Naive thymus-derived CD4-positive, alpha-beta T cell (primary cell): Measurements from ENCODE around the gene GATAD2B. TPM values are rescaled to one million over a fixed set of nuclear protein-coding genes. Genes with fewer than 3 reads are reported as not detected.

Experiments used
- ATAC-seq: fragments of 150-1000 bp; cut with Tn5 transposase; 2 replicates; pipeline ENCODE4 v1.10.0; 2021; ENCODE audit warnings: mild to moderate bottlenecking, moderate library complexity
- CTCF ChIA-PET: fragments of 350-600 bp; sonication (Branson Sonifier 250); formaldehyde crosslinking; loops from one replicate; lab custom pipeline; 2021; ENCODE audit warnings: antibody characterized with exemption; lab: Charles Lee
- POLR2A ChIA-PET: fragments of 350-600 bp; sonication (Branson Sonifier 250); formaldehyde crosslinking; loops from one replicate; lab custom pipeline; 2021; ENCODE audit warnings: antibody characterized with exemption, inconsistent platforms; lab: Charles Lee
- DNase-seq, 9 donors: peaks; one replicate each; pipeline versions ENCODE4 v3.0.0 to v3.0.0-alpha.2; 2020 to 2022; ENCODE audit warnings: mixed read lengths in 1 of 9
- H3K27ac ChIP-seq: one replicate; pipeline ENCODE4 v1.7.0; 2013; ENCODE audit warnings: mild to moderate bottlenecking, low read depth, low read length, moderate library complexity
- H3K27me3 ChIP-seq, 2 donors: one replicate each; pipeline ENCODE4 v1.7.0; 2013; ENCODE audit warnings: low read length in 2 of 2, mild to moderate bottlenecking in 2 of 2, moderate library complexity in 2 of 2; ENCODE audit not compliant: control insufficient read depth in 2 of 2, insufficient read depth in 2 of 2
- H3K36me3 ChIP-seq, 3 experiments: 1 replicate in 2 of 3; 2 replicates in 1 of 3; pipeline ENCODE4 v1.7.0; 2013; ENCODE audit warnings: low read length in 3 of 3, mild to moderate bottlenecking in 3 of 3, moderate library complexity in 1 of 3; ENCODE audit not compliant: insufficient read depth in 3 of 3, control insufficient read depth in 2 of 3
- H3K4me1 ChIP-seq, 2 donors: one replicate each; pipeline ENCODE4 v1.7.0; 2013; ENCODE audit warnings: low read length in 2 of 2, mild to moderate bottlenecking in 2 of 2, moderate library complexity in 1 of 2; ENCODE audit not compliant: control insufficient read depth in 2 of 2, insufficient read depth in 2 of 2
- H3K4me3 ChIP-seq: 2 replicates; pipeline ENCODE4 v1.7.0; 2013; ENCODE audit warnings: mild to moderate bottlenecking, low read length
- H3K9me3 ChIP-seq, 3 experiments: 1 replicate in 2 of 3; 2 replicates in 1 of 3; pipeline ENCODE4 v1.7.0; 2013; ENCODE audit warnings: low read length in 3 of 3; ENCODE audit not compliant: control insufficient read depth in 2 of 3
- H3K27ac Mint-ChIP-seq, 9 donors: one replicate each; pipeline ENCODE4 v1.8.0; 2020 to 2022; ENCODE audit warnings: mixed read lengths in 9 of 9, mild to moderate bottlenecking in 8 of 9, moderate library complexity in 5 of 9, inconsistent platforms in 2 of 9
- H3K27me3 Mint-ChIP-seq, 5 donors: one replicate each; pipeline ENCODE4 v1.8.0; 2021 to 2022; ENCODE audit warnings: mixed read lengths in 5 of 5, mild to moderate bottlenecking in 1 of 5
- H3K36me3 Mint-ChIP-seq, 5 donors: one replicate each; pipeline ENCODE4 v1.8.0; 2020 to 2022; ENCODE audit warnings: mixed read lengths in 5 of 5, mild to moderate bottlenecking in 3 of 5, inconsistent platforms in 1 of 5
- H3K4me1 Mint-ChIP-seq, 7 donors: one replicate each; pipeline ENCODE4 v1.8.0; 2020 to 2022; ENCODE audit warnings: mixed read lengths in 7 of 7, mild to moderate bottlenecking in 3 of 7, inconsistent platforms in 1 of 7
- H3K4me3 Mint-ChIP-seq, 10 donors: one replicate each; pipeline ENCODE4 v1.8.0; 2020 to 2022; ENCODE audit warnings: mild to moderate bottlenecking in 10 of 10, mixed read lengths in 10 of 10, moderate library complexity in 6 of 10, inconsistent platforms in 2 of 10
- H3K9me3 Mint-ChIP-seq, 11 donors: one replicate each; pipeline ENCODE4 v1.8.0; 2020 to 2022; ENCODE audit warnings: mixed read lengths in 11 of 11, mild to moderate bottlenecking in 4 of 11, inconsistent platforms in 1 of 11, moderate library complexity in 1 of 11
- intact Hi-C, 2 donors: fragments of 100-400 bp; cut with micrococcal nuclease; formaldehyde crosslinking; loops; one replicate each; pipeline ENCODE4 v1.15.1; 2023
- polyA plus RNA-seq, 2 donors: library from polyadenylated mRNA; unstranded; fragments of 300-500 nt; fragmentation: Illumina TruSeq; gene quantifications; one replicate each; pipeline ENCODE4 v1.2.3, GENCODE V29; 2021
- total RNA-seq, 6 experiments: library from RNA in 5 of 6; stranded (reverse) in 5 of 6; gene quantifications; 1 replicate in 5 of 6; 2 replicates in 1 of 6; pipeline ENCODE4 v1.2.3 and lab custom pipeline; 2021 to 2026

The GATAD2B gene
- total and polyA plus RNA-seq, 7 experiments from 2014 or later = 4.8 to 102 (median 73.7) TPM

DNA sequence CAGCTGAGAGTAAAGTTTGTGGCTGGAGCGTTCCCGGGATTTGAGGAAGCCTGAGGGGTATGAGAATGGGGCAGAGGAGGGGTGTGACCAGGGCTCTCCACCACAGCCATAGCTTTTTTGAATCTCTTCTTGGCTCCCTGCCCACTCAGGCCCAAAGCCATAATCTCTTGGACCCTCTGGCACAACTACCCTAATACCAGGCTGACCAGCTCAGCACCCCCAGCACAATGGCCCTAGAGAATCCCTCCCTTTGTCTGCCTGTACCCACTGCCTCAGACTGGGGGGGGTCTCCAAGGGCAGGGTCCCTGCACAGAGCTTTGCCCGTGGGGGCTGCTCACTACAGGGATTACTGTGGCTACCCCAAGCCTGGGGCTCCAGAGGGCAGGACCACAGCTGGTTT, 16.2 kb upstream of the GATAD2B start:
- CTCF ChIA-PET = interaction anchor here (0.9 kb wide), 1 partner anchor 28 kb away, joined by 3 read pairs; the partner anchor contains the start of gene CREB3L4
- no peaks in the 10 kb centered on the region for H3K27me3 Mint-ChIP-seq
- intact Hi-C loops = no loop called here
- DNase-seq = no peak
- Histone ChIP-seq H3K27ac (no peak overlapping the region), H3K4me3 (no peak overlapping the region), H3K36me3 (peaks cover 24 to 91% (median 37%) of the 10 kb centered on the region in 3 experiments), H3K4me1 (peaks cover 15% of the 10 kb centered on the region in 2 donors), H3K27me3 (no peaks in the 10 kb centered on the region), H3K9me3 (no peaks in the 10 kb centered on the region)
- POLR2A ChIA-PET = interaction anchor here (1.1 kb wide), 1 partner anchor 14 kb away, joined by 3 read pairs; no protein-coding TSS in a partner anchor
- peaks cover 0 to 2% (median 0%) of the 10 kb centered on the region in 11 donors for H3K9me3 Mint-ChIP-seq
- no peak for ATAC-seq
- H3K4me1 Mint-ChIP-seq = peaks cover 11 to 39% (median 31%) of the 10 kb centered on the region in 7 donors
- H3K27ac Mint-ChIP-seq = peak overlapping the region in 5 of 9 donors; percentile 10 to 79 (median 50)
- peak overlapping the region in 1 of 10 donors; percentile 12 for H3K4me3 Mint-ChIP-seq
- H3K36me3 Mint-ChIP-seq = peaks cover 9 to 57% (median 27%) of the 10 kb centered on the region in 5 donors

DNA sequence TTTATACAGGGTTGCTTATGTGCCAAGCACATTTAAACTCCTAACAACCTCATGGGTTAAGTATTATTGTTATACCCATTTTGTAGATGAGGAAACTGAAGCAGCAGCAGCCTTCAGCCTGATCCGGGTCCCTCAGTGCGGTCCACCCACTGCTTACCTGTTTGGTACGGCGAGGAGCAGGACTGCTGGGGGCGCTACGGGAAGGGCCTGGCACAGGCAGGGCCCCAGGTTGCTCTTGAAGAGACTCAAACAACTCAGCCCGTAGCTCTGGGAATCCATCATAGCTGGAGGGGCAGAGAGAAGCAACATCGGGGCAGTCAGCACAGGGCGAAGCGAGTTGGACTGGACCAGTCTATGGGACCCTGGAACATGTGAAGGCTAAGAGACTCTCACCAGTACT, 14.6 kb upstream of the GATAD2B start:
- Mint-ChIP-seq H3K4me1 (peaks cover 7 to 27% (median 15%) of the 10 kb centered on the region in 7 donors), H3K4me3 (no peak overlapping the region), H3K9me3 (no peaks in the 10 kb centered on the region), H3K36me3 (peaks cover 9 to 52% (median 27%) of the 10 kb centered on the region in 5 donors), H3K27me3 (no peaks in the 10 kb centered on the region), H3K27ac (peak overlapping the region in 2 of 9 donors; percentile 36 to 70)
- DNase-seq (no peak), ATAC-seq (no peak)
- Histone ChIP-seq H3K27me3 (no peaks in the 10 kb centered on the region), H3K4me3 (no peak overlapping the region), H3K36me3 (peaks cover 16 to 95% (median 41%) of the 10 kb centered on the region in 3 experiments), H3K9me3 (no peaks in the 10 kb centered on the region), H3K4me1 (peaks cover under 1 to 1% of the 10 kb centered on the region in 2 donors), H3K27ac (no peak overlapping the region)
- ChIA-PET POLR2A (interaction anchor here (1.0 to 1.9 kb wide), 2 partner anchors 9 to 26 kb away, joined by 3 to 8 read pairs; partner anchors contain the start of genes DENND4B and SLC39A1), CTCF (interaction anchor here (1.1 to 1.2 kb wide), 2 partner anchors 9 to 40 kb away, joined by 3 read pairs; partner anchors contain the start of genes DENND4B and JTB)
- intact Hi-C loops = no loop called here

DNA sequence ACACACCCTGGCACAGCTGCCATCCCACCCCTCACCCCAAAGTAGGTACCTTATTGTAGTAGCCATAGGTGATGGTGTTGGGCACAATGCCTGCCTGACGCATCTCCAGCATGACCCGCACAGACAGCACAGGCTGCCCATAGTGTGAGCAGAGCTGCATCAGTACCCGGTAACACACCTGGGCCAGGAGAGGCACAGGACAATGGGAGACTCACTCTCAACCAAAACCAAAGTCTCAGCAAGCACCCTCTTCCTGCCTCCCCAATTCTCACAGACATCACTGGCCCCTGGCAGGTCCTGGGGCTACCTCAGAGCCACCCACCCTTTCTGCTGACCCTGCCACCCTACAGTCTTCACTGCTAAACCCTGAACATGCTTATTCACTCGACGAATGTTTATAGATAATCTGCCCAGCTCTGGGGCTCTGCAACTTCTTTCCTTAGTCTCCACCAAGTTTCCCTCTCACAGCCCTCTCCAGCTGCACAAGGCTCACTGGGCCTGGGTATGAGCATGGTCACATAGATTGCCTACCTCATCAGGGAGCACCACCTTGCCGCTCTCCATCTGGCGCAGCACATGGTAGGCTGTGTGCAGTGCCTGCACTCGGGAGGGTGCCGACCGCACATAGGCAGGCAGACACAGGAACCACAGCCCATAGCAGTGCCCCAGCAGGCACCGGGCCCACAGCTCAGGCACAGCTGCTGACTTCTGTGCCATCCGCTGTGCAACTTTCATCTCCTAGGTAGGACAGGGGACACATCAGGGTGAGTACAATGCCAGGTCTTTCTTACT, 13.4 kb upstream of the GATAD2B start:
- Histone ChIP-seq H3K27ac (no peak overlapping the region), H3K27me3 (no peaks in the 10 kb centered on the region), H3K9me3 (no peaks in the 10 kb centered on the region), H3K4me1 (no peaks in the 10 kb centered on the region), H3K4me3 (no peak overlapping the region), H3K36me3 (peaks cover 16 to 90% (median 39%) of the 10 kb centered on the region in 3 experiments)
- intact Hi-C loops = no loop called here
- H3K27ac Mint-ChIP-seq = peak overlapping the region in 3 of 9 donors; percentile 12 to 75 (median 65)
- H3K27me3 Mint-ChIP-seq = no peaks in the 10 kb centered on the region
- CTCF ChIA-PET = interaction anchor here (1.2 kb wide), 1 partner anchor 10 kb away, joined by 3 read pairs; the partner anchor contains the start of gene DENND4B
- ATAC-seq = no peak
- DNase-seq = no peak
- peaks cover 9 to 46% (median 25%) of the 10 kb centered on the region in 5 donors for H3K36me3 Mint-ChIP-seq
- no peaks in the 10 kb centered on the region for H3K9me3 Mint-ChIP-seq
- H3K4me1 Mint-ChIP-seq = peaks cover 5 to 21% (median 10%) of the 10 kb centered on the region in 7 donors
- H3K4me3 Mint-ChIP-seq = no peak overlapping the region
- POLR2A ChIA-PET = interaction anchor here (1.9 to 3.0 kb wide), 2 partner anchors 8 to 10 kb away, joined by 8 to 10 read pairs; partner anchors contain the start of gene DENND4B

DNA sequence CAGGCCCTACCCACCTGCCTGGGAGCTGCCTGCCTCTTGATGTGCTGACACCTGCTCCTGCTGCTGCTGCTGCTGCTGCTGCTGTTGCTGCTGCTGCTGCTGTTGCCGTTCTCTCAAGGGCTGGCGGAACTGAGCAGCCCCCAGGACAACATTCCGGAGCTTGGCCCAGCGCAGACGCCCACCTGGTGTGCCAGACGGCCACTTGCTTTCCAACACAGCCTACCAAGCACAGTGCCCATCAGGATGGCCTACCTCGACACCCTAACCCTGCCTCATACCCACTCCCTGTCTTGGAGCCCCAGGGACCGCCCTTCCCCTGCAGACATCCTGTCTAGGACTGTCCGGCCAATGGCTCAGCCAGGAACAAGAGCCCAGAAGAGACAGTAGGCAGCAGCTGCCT, 12.0 kb upstream of the GATAD2B start:
- ChIA-PET POLR2A (interaction anchor here (1.8 to 3.6 kb wide), 3 partner anchors 10 to 33 kb away, joined by 5 to 16 read pairs (median 10); partner anchors contain the start of genes CREB3L4 and GATAD2B), CTCF (interaction anchor here (0.7 kb wide), 1 partner anchor 32 kb away, joined by 3 read pairs; no protein-coding TSS in a partner anchor)
- Mint-ChIP-seq H3K4me3 (no peak overlapping the region), H3K27ac (peak overlapping the region in 4 of 9 donors; percentile 34 to 76 (median 40)), H3K4me1 (peaks cover 0 to 14% (median 3%) of the 10 kb centered on the region in 7 donors), H3K9me3 (no peaks in the 10 kb centered on the region), H3K27me3 (no peaks in the 10 kb centered on the region), H3K36me3 (peaks cover 0 to 38% (median 18%) of the 10 kb centered on the region in 5 donors)
- peaks cover 16 to 90% (median 39%) of the 10 kb centered on the region in 3 experiments for H3K36me3 ChIP-seq
- no peak overlapping the region for H3K27ac ChIP-seq
- DNase-seq (no peak), ATAC-seq (no peak)
- intact Hi-C loops = no loop called here
- H3K9me3 ChIP-seq = no peaks in the 10 kb centered on the region
- no peak overlapping the region for H3K4me3 ChIP-seq
- no peaks in the 10 kb centered on the region for H3K27me3 ChIP-seq
- no peaks in the 10 kb centered on the region for H3K4me1 ChIP-seq

DNA sequence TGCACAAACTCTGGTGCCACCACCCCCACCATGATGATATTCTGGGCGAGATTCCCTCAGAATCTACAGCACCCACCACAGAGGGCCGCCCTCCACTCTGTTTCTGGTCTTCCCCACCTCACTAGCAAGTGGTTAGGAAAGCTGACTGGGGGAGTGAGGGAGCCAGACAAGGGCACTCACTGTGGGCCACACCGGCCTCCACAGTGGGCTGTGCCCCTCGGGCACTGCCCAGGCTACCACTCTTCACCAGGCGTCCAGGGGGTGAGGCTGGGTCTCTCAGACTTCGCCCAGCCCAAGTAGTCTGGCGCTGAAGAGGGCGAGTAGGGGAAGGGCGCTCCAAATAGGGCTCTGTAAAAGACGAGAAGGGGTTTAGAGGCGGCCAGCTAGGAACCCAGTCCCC, 11.2 kb upstream of the GATAD2B start:
- H3K27me3 Mint-ChIP-seq = no peaks in the 10 kb centered on the region
- no peak for DNase-seq
- POLR2A ChIA-PET = interaction anchor here (1.8 to 3.6 kb wide), 3 partner anchors 11 to 34 kb away, joined by 5 to 16 read pairs (median 10); partner anchors contain the start of genes CREB3L4 and GATAD2B
- no peaks in the 10 kb centered on the region for H3K9me3 ChIP-seq
- CTCF ChIA-PET = interaction anchor here (0.7 kb wide), 1 partner anchor 12 kb away, joined by 3 read pairs; the partner anchor contains the start of gene DENND4B
- H3K4me1 Mint-ChIP-seq = peaks cover 0 to 11% (median 3%) of the 10 kb centered on the region in 7 donors
- no peaks in the 10 kb centered on the region for H3K4me1 ChIP-seq
- ATAC-seq = no peak
- intact Hi-C loops = no loop called here
- H3K9me3 Mint-ChIP-seq = no peaks in the 10 kb centered on the region
- H3K27me3 ChIP-seq = no peaks in the 10 kb centered on the region
- peaks cover 0 to 33% (median 17%) of the 10 kb centered on the region in 5 donors for H3K36me3 Mint-ChIP-seq
- no peak overlapping the region for H3K27ac ChIP-seq
- no peak overlapping the region for H3K4me3 ChIP-seq
- H3K36me3 ChIP-seq = peaks cover 16 to 90% (median 39%) of the 10 kb centered on the region in 3 experiments
- H3K27ac Mint-ChIP-seq = peak overlapping the region in 2 of 9 donors; percentile 2 to 62
- H3K4me3 Mint-ChIP-seq = no peak overlapping the region

DNA sequence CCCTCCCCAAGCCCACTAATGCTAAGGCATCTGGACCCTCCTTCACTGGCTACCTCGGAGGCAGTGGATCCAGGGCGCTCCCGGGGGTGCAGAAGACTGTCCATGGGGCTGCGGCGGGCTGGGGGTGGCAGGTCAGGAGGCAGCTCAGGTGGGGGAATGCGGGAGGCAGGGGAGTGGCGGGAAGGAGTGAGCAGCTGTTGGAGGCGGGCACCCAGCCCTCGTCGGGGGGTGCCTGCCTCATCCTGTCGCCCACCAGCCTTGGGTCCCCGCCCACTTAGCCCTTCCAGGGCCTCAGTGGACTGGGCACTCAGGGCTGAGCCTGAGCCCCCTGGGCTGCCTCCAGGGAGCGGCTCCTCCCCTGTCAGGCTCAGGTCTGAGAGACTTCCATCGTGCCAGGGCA, 10.7 kb upstream of the GATAD2B start:
- H3K27me3 Mint-ChIP-seq = no peaks in the 10 kb centered on the region
- Histone ChIP-seq H3K27ac (no peak overlapping the region), H3K4me3 (no peak overlapping the region), H3K36me3 (peaks cover 16 to 91% (median 39%) of the 10 kb centered on the region in 3 experiments), H3K4me1 (no peaks in the 10 kb centered on the region), H3K27me3 (no peaks in the 10 kb centered on the region), H3K9me3 (no peaks in the 10 kb centered on the region)
- H3K36me3 Mint-ChIP-seq = peaks cover 0 to 29% (median 17%) of the 10 kb centered on the region in 5 donors
- H3K4me3 Mint-ChIP-seq = no peak overlapping the region
- no peak for DNase-seq
- H3K27ac Mint-ChIP-seq = no peak overlapping the region
- intact Hi-C loops = no loop called here
- ATAC-seq = no peak
- no peaks in the 10 kb centered on the region for H3K9me3 Mint-ChIP-seq
- ChIA-PET CTCF (no interaction called here), POLR2A (interaction anchor here (0.7 to 3.6 kb wide), 4 partner anchors 11 to 34 kb away, joined by 3 to 16 read pairs (median 6); partner anchors contain the start of genes CREB3L4 and GATAD2B)
- H3K4me1 Mint-ChIP-seq = peaks cover 0 to 13% (median 2%) of the 10 kb centered on the region in 7 donors
